Measurements from ENCODE around the gene FGFR2.

DNA sequence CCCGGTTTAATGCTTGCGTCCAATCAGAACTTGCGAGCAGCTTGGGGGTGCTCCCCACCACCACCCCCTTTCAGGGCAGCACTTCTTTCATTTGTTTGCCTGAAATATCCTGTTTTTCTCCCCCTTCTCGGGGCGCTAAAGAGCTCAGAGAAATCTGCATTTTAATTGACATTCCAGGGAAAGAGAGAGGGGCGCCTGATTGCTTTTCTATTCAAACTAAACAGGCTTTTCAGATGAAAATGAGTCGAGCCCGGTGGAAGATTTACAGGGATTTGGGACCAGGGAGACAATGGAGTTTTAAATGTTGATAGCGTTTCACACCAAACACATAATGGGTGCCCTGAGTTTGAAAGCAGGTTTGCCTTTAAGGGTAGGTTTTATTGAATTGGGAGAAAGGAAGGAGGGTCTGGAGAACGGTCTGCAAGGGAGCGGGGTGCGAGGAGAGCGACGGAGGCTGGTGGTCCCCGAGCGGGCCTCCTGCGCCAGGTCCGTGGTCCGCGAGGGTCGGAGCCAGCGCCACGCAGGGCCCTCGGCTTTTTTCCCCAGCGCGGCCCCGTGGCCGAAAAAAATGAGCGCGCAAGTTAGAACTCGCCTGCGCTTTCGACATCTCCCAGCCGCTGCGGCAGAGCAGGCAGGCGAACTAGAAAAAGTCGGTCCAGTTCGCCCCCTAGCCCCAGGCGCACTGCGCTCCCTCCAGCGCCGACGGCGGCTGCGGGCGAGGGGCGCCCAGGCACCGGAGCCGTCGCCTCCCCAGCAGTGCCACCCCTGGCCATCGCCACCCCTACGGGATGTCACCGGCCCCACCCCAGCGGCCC, 1.3 kb downstream of the FGFR2 start:
- TF ChIP-seq, protein P1, sequence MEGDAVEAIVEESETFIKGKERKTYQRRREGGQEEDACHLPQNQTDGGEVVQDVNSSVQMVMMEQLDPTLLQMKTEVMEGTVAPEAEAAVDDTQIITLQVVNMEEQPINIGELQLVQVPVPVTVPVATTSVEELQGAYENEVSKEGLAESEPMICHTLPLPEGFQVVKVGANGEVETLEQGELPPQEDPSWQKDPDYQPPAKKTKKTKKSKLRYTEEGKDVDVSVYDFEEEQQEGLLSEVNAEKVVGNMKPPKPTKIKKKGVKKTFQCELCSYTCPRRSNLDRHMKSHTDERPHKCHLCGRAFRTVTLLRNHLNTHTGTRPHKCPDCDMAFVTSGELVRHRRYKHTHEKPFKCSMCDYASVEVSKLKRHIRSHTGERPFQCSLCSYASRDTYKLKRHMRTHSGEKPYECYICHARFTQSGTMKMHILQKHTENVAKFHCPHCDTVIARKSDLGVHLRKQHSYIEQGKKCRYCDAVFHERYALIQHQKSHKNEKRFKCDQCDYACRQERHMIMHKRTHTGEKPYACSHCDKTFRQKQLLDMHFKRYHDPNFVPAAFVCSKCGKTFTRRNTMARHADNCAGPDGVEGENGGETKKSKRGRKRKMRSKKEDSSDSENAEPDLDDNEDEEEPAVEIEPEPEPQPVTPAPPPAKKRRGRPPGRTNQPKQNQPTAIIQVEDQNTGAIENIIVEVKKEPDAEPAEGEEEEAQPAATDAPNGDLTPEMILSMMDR (conservative IDR thresholded peaks at IDR 0.05) = no peak
- TF ChIP-seq ZFX (IDR thresholded peaks at IDR 0.05) = no peak

Data from C4-2B (cell line).